ENCODE data around the gene RAB5IF.
"Not testable (repeated sequence)": the region's sequence is repeated elsewhere in the genome, so short reads cannot be mapped to it uniquely, and the experiment has no call there.

The RAB5IF gene, protein sequence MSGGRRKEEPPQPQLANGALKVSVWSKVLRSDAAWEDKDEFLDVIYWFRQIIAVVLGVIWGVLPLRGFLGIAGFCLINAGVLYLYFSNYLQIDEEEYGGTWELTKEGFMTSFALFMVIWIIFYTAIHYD

DNA sequence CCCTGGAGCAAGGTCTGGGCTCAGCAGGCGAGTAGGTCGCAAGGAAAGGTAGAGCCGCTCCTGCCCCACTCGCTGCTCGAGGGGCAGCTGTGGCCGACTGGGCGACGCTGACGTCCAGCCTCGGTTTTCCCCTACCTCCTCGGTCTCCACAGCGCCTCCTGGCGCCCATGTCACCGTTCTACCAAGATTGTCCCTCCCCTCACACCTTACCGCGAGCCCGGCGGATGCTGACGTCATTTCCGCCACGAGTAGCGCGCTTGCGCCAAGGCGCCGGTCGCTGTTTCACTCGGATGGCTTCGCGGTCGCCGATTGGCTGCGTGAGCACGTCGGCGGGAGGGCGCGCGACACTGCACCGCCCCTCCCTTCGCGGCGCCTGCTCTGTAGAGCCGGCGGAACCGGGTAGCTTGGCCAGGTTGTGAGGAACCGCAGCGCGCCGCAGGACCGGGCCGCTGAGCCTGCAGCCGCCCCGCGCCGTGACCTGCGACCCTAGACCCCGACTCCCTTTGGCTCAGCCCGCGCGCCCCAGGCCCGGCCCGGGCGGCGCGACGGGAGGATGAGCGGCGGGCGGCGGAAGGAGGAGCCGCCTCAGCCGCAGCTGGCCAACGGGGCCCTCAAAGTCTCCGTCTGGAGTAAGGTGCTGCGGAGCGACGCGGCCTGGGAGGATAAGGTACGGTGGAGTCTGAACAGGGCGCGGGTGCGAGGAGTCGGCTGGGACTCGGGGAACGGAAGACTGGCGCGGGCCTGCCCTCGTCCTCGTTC is at the start of gene RAB5IF:
RAB5IF (plus strand) TSS at position 381 of the 759 bp plus-strand sequence; CDS start at position 554, 173 bp downstream.
- peak; percentile 90 for DNase-seq

DNA sequence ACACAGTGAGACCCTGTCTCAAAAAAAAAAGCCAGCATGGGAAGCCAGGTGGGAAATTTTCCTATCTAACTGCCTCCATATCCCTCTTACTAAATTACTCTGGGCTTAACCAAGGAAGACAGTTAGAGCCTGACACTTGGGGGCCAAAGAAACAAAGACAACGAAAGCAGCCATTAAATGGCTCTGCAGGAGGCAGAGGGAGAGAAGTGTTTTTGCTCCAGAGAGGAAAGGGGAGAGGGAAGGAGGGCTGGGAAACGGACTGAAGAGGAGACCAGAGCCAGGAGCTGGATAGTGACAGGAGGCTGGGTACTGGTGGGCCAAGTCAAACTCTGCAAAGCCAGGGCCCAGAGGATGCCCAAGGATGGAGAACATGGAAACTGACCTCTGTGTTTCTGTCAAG is 42.9 kb upstream of the RAB5IF start:
- DNase-seq: no peak

DNA sequence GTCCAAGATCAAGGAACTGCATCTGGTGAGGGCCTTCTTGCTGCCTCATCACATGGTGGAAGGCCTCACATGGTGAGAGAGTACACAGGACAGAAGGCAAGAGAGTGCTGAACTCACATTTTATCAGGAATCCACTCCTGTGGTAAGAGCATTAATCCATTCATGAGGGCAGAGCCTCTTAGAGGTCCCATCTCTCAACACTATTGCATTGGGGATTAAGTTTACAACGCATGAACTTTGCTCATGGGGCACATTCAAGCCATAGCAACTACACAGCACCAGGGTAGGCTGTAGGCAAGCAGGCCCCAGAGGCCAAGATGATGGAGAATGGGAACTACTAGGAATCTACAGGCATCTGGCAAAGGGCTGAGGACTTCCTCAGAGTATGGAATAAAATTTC is 42.2 kb upstream of the RAB5IF start:
- DNase-seq: no peak

GRCh38 chr20:36564078-36564725 is 41.4 kb upstream of the RAB5IF start:
- DNase-seq: not testable (repeated sequence)

GRCh38 chr20:36564726-36565121 is 40.9 kb upstream of the RAB5IF start:
- DNase-seq: not testable (repeated sequence)

GRCh38 chr20:36565520-36565919 is 40.1 kb upstream of the RAB5IF start:
- no peak for DNase-seq

GRCh38 chr20:36569847-36570429 is 35.6 kb upstream of the RAB5IF start:
- DNase-seq: no peak

- no peak for DNase-seq
Observed at GRCh38 chr20:36571564-36572504, 33.7 kb upstream of the RAB5IF start.

DNA sequence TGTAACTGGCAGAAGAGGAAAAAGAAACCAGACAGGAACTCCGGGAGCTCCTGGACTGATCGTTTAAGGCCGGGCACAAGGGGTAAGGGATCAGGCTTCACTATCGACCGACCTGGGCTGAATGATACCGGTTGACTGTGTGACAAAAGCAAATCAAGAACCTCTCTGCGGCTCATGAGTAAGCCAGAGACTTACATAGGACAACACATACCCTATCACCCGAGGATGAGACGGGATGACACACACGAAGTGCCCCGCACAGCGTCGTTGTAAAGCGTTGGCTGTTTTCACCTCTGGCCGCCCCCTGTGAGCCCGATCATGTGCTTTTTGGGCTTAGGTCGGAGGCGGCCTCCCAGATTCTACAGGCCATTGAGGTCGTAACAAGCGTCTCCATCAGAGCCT is 32.9 kb upstream of the RAB5IF start:
- no peak for DNase-seq

DNA sequence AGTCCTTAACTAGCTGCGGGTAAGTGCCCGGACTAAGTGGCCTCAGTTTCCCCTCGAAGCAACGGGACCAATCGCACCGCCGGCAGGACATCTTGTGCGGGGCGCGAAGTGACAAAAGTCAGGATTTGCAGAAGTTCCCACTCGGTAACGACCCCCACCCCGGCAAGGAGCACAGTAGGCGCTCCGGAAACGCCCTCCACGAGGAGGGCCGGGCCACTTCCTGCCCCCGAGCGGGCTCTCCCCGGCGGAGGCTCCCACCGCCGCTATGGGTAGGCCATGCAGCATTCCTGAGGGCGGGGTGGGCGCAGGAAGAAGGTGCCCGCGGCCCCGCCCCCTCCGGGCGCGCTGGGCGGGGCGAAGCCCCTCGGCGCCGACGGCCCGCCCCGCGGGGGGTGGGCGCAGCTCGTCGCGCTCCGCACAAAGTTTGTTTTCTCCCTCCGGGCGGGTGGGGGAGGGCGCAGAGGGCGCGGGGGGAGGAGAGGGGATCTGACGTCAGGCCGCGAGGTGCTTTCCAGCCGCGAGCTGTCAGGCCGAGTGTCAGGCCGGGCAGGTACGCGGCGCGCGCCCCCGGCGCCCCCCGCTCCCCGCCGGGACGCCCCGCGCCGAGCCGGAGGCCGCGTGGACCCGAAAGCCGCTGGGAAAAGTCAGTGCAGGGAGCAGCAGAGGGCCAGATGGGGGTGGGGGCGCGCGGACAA is 32.3 kb upstream of the RAB5IF start, which contains the start of gene TGIF2:
TGIF2 (plus strand) TSS at position 495 of the 695 bp plus-strand sequence. CDS start 5,178 bp downstream, outside the sequence.
- no peak for DNase-seq

DNA sequence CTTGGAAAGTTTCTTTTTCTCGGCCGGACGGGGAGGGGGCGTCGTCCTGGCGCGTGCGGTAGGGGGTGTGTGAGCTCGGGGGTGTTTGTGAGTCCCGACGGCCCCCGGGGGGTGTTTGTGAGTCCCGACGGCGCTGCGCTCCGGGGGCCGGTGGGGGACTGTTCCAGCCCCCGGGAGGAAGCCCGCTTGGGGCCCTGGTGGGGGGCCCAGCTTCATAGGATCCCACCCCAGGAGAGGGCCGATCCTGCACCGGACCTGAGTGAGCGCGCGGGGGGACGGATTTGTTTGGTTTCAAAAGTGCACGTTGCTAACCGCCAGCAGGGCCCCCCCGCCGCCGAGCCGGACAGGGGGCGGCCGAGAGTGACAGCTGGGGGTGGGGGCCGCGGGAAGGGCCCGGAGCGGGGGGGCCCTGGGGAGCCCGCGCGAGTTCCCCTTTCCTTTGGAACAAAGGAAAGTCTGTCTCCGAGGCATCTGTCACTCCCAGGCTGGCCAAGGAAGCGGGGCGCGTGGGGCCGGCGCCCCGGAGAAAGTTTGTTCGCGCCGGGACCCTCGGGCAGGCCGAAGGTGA is 31.7 kb upstream of the RAB5IF start:
- no peak for DNase-seq

DNA sequence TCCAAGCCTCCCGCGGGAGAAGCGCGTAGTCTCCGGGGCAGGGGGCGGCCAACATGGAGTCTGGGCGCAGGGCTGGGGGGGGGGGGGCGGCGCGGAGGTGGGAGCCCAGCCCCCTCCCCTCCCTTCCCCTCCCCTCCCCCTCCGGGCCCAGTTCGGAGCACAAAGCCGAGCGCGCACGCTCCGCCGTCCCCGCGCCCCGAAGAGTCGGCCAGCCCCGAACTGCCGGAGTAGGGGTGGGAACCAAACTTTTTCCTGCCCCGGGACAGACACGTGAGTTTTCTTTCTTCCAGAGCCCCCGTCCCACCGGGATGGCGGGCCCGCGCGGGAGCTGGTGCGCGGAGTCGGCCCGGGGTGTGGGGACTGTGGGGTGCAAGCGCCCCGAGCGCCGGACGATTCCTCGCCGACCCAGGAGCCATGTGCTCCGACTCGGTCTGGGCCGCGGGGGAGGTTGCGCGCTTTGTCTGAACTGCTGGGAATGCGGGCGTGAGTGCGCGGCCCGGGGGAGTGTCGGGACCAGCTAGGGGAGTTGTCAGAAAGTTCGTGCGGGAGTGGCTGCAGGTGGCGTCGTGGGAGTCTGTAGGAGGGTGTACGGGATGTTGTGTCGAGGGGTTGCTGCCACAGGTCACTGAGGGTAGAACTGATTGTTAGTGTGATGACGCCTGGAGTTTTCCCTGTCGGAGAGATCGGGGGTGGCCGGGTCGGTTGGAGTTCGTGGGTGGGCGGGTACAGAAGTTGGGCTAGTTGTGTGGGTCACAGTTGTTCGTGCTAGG is 31.0 kb upstream of the RAB5IF start:
- DNase-seq: no peak

GRCh38 chr20:36576081-36576445 is 29.5 kb upstream of the RAB5IF start:
- DNase-seq: no peak

DNA sequence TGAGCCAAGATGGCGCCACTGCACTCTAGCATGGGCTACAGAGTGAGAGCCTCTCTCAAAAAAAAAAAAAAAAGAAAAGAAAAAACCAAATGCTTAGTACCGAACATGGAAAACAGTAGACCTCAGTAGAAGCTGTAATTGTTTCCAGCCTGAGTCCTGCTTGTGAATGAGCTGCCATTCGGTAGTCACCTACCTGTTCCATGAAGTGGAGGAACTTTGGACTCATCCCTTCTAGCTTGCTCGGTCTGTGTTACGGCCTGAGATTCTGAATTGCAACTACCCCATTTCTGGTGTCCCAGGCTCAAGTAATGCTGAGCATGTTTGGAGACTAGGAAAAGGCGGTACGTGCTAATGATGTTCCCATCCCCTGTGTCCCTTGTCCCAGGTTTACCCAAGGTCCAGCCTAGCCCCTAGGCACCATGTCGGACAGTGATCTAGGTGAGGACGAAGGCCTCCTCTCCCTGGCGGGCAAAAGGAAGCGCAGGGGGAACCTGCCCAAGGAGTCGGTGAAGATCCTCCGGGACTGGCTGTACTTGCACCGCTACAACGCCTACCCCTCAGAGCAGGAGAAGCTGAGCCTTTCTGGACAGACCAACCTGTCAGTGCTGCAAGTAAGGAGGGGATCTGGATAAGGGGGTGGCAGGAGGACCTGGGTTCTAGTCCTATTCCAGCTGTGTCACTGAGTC is 27.1 kb upstream of the RAB5IF start:
- DNase-seq: no peak

- no peak for DNase-seq
Observed at GRCh38 chr20:36579996-36580545, 25.5 kb upstream of the RAB5IF start.

DNA sequence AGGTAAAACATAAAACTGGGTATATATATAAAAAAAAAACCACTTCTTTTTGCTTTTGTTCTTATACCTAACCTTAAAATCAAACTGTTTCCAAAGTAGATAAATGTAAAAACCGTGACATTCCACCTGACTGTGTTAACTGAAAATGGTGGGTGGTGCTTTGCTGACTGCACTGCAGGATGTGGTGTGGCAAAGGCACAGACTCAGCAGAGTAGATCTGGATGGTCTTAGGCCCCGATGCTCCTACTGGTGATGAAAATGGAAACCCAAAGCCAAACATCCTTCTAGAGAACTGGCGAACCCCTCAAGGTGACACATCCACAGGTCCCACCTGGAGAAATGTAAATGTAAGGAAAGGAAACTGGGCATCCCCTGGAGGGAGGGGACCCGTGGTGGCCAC is 23.3 kb upstream of the RAB5IF start:
- DNase-seq: no peak

- DNase-seq: no peak
Observed at GRCh38 chr20:36582821-36583220, 22.8 kb upstream of the RAB5IF start.

DNA sequence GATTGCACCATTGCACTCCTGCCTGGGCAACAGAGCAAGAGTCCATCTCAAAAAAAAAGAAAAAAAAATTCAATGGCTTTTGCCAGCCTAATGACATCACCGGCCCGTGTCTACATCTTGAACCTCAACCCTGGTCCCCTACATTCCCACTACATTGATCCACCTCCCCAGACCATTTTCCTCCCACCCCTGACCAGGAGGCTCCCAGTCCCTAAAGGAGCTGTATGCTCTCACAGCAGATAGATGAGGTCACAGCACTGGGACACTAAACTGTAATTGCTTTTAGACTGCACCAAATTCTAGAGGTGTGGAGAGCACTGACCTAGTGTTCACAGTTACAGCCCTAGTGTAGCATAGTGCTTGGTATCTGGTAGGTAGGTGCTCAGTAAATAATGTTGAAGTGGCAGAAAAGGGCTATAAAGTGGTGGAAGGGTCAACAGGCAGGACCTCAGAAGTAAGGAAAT is 21.5 kb upstream of the RAB5IF start:
- DNase-seq: no peak

GRCh38 chr20:36585410-36586125 is 20.0 kb upstream of the RAB5IF start:
- peak; percentile 16 for DNase-seq
